Measurements from ENCODE around the gene CSNK1A1. TPM values are rescaled to one million over a fixed set of nuclear protein-coding genes. Genes with fewer than 3 reads are reported as not detected.
"Not testable (repeated sequence)": the region's sequence is repeated elsewhere in the genome, so short reads cannot be mapped to it uniquely, and the experiment has no call there.

CSNK1A1 gene
- total RNA-seq, 2 experiments from 2014 or later, result 183 to 188 TPM

- no peak overlapping the region for H3K4me3 Mint-ChIP-seq
- no peaks in the 10 kb centered on the region for H3K9me3 Mint-ChIP-seq
- no peak overlapping the region for H3K27ac Mint-ChIP-seq
- no peaks in the 10 kb centered on the region for H3K36me3 Mint-ChIP-seq (ENCODE audit: low read depth)
- no peak for DNase-seq
- CTCF ChIA-PET, result interaction anchor here (0.7 to 5.0 kb wide), 4 partner anchors 14 to 156 kb away, joined by 3 to 43 read pairs (median 6); no protein-coding TSS in a partner anchor
- H3K4me1 Mint-ChIP-seq (ENCODE audit: low read depth), result no peaks in the 10 kb centered on the region
- no peaks in the 10 kb centered on the region for H3K27me3 Mint-ChIP-seq (ENCODE audit: low read depth)
- intact Hi-C loops (cut with micrococcal nuclease), result loop anchor here (10.0 kb wide), 1 partner anchor 517 kb away; the partner anchor contains the start of gene SLC26A2
Observed at GRCh38 chr5:149447373-149448367, 103.6 kb downstream of the CSNK1A1 start.

DNA sequence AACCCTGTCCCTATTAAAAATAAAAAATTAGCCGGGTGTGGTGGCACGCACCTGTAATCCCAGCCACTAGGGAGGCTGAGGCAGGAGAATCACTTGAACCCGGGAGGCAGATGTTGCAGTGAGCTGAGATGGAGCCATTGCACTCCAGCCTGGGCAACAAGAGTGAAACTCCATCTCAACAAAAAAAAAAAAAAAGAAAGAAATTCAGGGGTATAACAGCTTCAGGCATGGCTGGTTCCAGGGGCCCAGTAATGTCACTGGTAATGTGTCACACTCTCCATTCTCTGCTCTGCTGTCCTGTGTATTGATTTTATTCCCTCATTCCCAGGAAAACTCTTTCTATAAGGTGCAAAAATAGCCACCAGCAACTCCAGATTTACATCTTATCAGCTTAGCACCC, 104.4 kb downstream of the CSNK1A1 start:
- not testable (repeated sequence) for H3K36me3 Mint-ChIP-seq (ENCODE audit: low read depth); DNase-seq; H3K27ac Mint-ChIP-seq; H3K4me3 Mint-ChIP-seq; H3K4me1 Mint-ChIP-seq (ENCODE audit: low read depth); H3K27me3 Mint-ChIP-seq (ENCODE audit: low read depth); H3K9me3 Mint-ChIP-seq
- intact Hi-C loops (cut with micrococcal nuclease), result loop anchor here (10.0 kb wide), 1 partner anchor 518 kb away; the partner anchor contains the start of gene SLC26A2
- CTCF ChIA-PET, result interaction anchor here (2.9 to 8.9 kb wide), 3 partner anchors 13 to 172 kb away, joined by 14 to 149 read pairs (median 43); no protein-coding TSS in a partner anchor

- Mint-ChIP-seq H3K36me3 (ENCODE audit: low read depth) (no peaks in the 10 kb centered on the region), H3K9me3 (no peaks in the 10 kb centered on the region), H3K27me3 (ENCODE audit: low read depth) (no peaks in the 10 kb centered on the region), H3K27ac (no peak overlapping the region), H3K4me3 (no peak overlapping the region), H3K4me1 (ENCODE audit: low read depth) (peaks cover 2% of the 10 kb centered on the region)
- CTCF ChIA-PET, result interaction anchor here (1.1 to 8.9 kb wide), 4 partner anchors 12 to 173 kb away, joined by 5 to 149 read pairs (median 28); no protein-coding TSS in a partner anchor
- intact Hi-C loops (cut with micrococcal nuclease), result loop anchor here (10.0 kb wide), 1 partner anchor 519 kb away; the partner anchor contains the start of gene SLC26A2
- no peak for DNase-seq
Observed at GRCh38 chr5:149445739-149446369, 105.4 kb downstream of the CSNK1A1 start.

DNA sequence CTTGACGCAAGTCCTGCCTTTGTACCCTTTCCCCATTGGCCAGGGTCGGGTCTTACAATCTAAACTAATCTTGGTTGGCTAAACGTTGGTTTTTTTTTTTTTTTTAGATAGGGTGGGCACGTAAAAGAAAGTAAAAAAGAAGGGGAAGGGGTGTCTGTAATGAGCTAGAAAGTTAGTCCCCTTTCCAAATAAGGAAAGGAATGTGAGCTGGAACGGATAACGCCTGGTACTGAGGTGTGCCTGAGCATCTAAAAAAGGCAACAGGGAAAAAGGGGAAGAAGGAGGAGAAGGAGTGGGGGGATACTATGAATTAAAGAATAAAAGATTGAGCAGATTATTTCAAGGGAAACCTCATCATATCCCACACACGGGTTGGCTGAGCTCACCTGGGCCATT, 105.9 kb downstream of the CSNK1A1 start:
- intact Hi-C loops (cut with micrococcal nuclease), result loop anchor here (10.0 kb wide), 1 partner anchor 519 kb away; the partner anchor contains the start of gene SLC26A2
- Mint-ChIP-seq H3K27me3 (ENCODE audit: low read depth) (no peaks in the 10 kb centered on the region), H3K4me1 (ENCODE audit: low read depth) (peaks cover 3% of the 10 kb centered on the region), H3K36me3 (ENCODE audit: low read depth) (no peaks in the 10 kb centered on the region), H3K27ac (no peak overlapping the region), H3K9me3 (no peaks in the 10 kb centered on the region), H3K4me3 (no peak overlapping the region)
- CTCF ChIA-PET, result interaction anchor here (0.7 to 8.9 kb wide), 5 partner anchors 11 to 173 kb away, joined by 4 to 149 read pairs (median 14); no protein-coding TSS in a partner anchor
- no peak for DNase-seq

- intact Hi-C loops (cut with micrococcal nuclease), result loop anchor here (10.0 kb wide), 1 partner anchor 520 kb away; the partner anchor contains the start of gene SLC26A2
- CTCF ChIA-PET, result interaction anchor here (0.7 to 8.9 kb wide), 6 partner anchors 10 to 174 kb away, joined by 3 to 149 read pairs (median 10); no protein-coding TSS in a partner anchor
- H3K9me3 Mint-ChIP-seq; H3K36me3 Mint-ChIP-seq (ENCODE audit: low read depth); H3K27me3 Mint-ChIP-seq (ENCODE audit: low read depth); H3K4me3 Mint-ChIP-seq; DNase-seq; H3K27ac Mint-ChIP-seq: not testable (repeated sequence)
- peaks cover 11% of the 10 kb centered on the region for H3K4me1 Mint-ChIP-seq (ENCODE audit: low read depth)
Observed at GRCh38 chr5:149444430-149444829, 106.8 kb downstream of the CSNK1A1 start.

DNA sequence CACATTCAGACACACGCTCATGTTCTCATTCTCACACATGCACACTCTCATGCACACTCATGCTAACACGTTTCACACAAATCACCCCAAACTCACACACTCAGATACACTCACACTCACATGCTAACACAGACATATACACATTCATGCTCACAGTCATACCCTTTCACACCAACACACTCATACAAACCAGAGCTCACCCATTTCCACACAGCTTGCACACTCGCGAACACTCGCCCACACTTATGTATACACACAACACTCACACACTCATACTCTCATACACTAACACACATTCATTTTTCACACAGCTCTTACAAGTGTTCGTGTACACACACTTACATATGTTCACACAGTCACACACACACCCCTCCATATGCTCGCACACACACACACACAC, 108.0 kb downstream of the CSNK1A1 start:
- CTCF ChIA-PET, result interaction anchor here (0.6 to 8.9 kb wide), 15 partner anchors 8 to 179 kb away, joined by 3 to 149 read pairs (median 4); no protein-coding TSS in a partner anchor
- Mint-ChIP-seq H3K36me3 (ENCODE audit: low read depth) (no peaks in the 10 kb centered on the region), H3K9me3 (no peaks in the 10 kb centered on the region), H3K27ac (no peak overlapping the region), H3K4me1 (ENCODE audit: low read depth) (peaks cover 18% of the 10 kb centered on the region), H3K27me3 (ENCODE audit: low read depth) (no peaks in the 10 kb centered on the region), H3K4me3 (no peak overlapping the region)
- intact Hi-C loops (cut with micrococcal nuclease), result loop anchor here (10.0 kb wide), 1 partner anchor 522 kb away; the partner anchor contains the start of gene SLC26A2
- no peak for DNase-seq

DNA sequence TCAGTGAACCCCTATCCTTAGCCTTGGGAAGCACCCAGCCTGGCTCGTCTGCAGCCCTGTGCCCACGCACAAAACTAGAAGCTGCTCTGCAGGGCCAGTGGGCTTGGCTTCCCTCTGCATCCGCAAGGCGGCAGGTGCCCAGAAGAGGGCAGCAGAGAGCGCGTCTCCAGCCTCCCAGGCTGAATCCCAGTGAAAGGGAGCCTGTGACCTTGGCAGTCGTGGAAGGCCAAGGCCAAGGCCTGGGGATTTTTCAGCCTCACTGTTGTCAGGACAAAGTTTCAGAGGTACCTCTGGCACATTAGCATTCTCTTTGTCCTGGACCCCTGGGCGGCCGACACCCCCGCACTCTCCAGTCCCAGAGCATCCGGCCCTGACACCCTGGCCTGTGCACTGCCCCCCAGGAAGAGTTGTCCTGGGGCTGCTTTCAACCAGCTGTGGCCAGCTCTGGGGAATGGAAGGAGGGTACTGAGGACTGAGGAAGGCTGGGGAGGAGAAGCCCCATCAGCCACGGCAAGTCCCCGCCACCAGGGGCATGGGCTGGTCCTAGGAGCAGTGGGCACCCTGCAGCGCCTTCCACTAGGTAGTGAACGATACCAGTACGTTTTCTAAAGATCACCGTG, 108.6 kb downstream of the CSNK1A1 start:
- no peaks in the 10 kb centered on the region for H3K36me3 Mint-ChIP-seq (ENCODE audit: low read depth)
- intact Hi-C loops (cut with micrococcal nuclease), result loop anchor here (1.0 to 10.0 kb wide), 3 partner anchors 122 to 522 kb away; partner anchors contain the start of gene SLC26A2
- CTCF ChIA-PET, result interaction anchor here (0.6 to 8.9 kb wide), 24 partner anchors 8 to 701 kb away, joined by 3 to 149 read pairs (median 4); partner anchors contain the start of gene ARHGEF37
- peak; percentile 82 for DNase-seq
- H3K4me1 Mint-ChIP-seq (ENCODE audit: low read depth), result peaks cover 18% of the 10 kb centered on the region
- no peaks in the 10 kb centered on the region for H3K27me3 Mint-ChIP-seq (ENCODE audit: low read depth)
- H3K4me3 Mint-ChIP-seq, result no peak overlapping the region
- no peak overlapping the region for H3K27ac Mint-ChIP-seq
- H3K9me3 Mint-ChIP-seq, result no peaks in the 10 kb centered on the region

Other genes starting within 250 kb of the CSNK1A1 start
- gene GRPEL2, start 205.9 kb downstream of the CSNK1A1 start, total RNA-seq, result 10 to 100 TPM; 44.7 to 49.6 TPM
- gene PCYOX1L, start 193.4 kb downstream of the CSNK1A1 start, total RNA-seq, result 10 to 100 TPM; 19.9 to 21.0 TPM
- not detected for gene IL17B, start 172.1 kb downstream of the CSNK1A1 start, total RNA-seq
- 1 to 10 TPM in 1 of 2 experiments, under 1 TPM in 1; 0.95 to 2.0 TPM for gene ARHGEF37, start 30.1 kb upstream of the CSNK1A1 start, total RNA-seq
- 1 to 10 TPM; 3.8 to 4.2 TPM for gene PPARGC1B, start 178.9 kb upstream of the CSNK1A1 start, total RNA-seq